ENCODE data around the gene KCNC2.

The KCNC2 gene

GRCh38 chr12:75209812-75210138 lies at the start of gene KCNC2:
Gene KCNC2 (minus strand): TSS chr12:75209839.
- H3K27ac ChIP-seq = no peak within 1 kb of the TSS
- TF ChIP-seq ZFX (IDR thresholded peaks at IDR 0.05) (no peak), CTCF (conservative IDR thresholded peaks at IDR 0.05) (no peak)

- H3K27ac ChIP-seq = no peak overlapping the region
- TF ChIP-seq CTCF (conservative IDR thresholded peaks at IDR 0.05) = no peak
- TF ChIP-seq ZFX (IDR thresholded peaks at IDR 0.05) = no peak
Measured at GRCh38 chr12:75259143-75259542, 49.5 kb upstream of the KCNC2 start.

DNA sequence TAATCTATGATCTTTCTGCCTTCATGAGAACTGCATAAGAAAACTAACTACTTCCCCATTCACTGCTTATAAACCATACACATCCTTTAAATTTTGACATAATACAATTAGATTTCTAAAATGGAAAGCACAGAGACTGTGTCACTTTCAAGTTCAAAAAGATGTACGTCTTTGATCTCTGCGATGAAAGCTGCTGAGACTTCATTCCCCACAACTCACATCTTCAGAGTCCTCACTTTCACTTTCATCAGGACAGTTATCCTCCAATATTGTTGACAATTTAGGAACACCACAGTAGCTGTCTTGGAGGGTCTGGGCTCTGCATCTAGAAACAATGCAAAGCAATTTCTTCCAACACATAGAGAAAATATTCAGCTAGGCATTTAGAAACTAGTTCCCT lies 47.9 kb upstream of the KCNC2 start:
- no peak for TF ChIP-seq CTCF (conservative IDR thresholded peaks at IDR 0.05)
- no peak for TF ChIP-seq ZFX (IDR thresholded peaks at IDR 0.05)
- H3K27ac ChIP-seq = no peak overlapping the region

GRCh38 chr12:75245108-75245507 lies 35.5 kb upstream of the KCNC2 start:
- TF ChIP-seq ZFX (IDR thresholded peaks at IDR 0.05) (no peak), CTCF (conservative IDR thresholded peaks at IDR 0.05) (no peak)
- no peak overlapping the region for H3K27ac ChIP-seq

- TF ChIP-seq ZFX (IDR thresholded peaks at IDR 0.05) (no peak), CTCF (conservative IDR thresholded peaks at IDR 0.05) (no peak)
- no peak overlapping the region for H3K27ac ChIP-seq
Measured at GRCh38 chr12:75239987-75240386, 30.3 kb upstream of the KCNC2 start.

DNA sequence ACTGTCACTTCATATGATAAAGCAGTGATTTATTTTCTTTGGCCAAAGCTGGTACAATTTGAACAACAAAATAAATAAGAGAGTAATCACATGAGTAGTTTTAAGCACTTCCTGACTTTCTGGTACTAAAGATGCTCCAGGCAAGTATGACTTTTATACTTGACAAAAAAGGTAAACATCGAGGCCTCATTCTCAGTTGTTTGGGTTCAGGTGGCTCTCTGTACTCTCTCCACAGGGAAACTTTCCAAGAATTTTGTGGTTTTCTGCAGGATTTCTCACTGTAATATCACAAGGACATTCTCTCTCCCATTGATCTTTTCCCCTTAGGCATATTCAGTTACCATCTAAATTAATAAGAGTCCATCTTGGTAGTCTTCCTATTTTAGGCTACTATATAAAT lies 26.6 kb upstream of the KCNC2 start:
- H3K27ac ChIP-seq = no peak overlapping the region
- no peak for TF ChIP-seq CTCF (conservative IDR thresholded peaks at IDR 0.05)
- no peak for TF ChIP-seq ZFX (IDR thresholded peaks at IDR 0.05)

DNA sequence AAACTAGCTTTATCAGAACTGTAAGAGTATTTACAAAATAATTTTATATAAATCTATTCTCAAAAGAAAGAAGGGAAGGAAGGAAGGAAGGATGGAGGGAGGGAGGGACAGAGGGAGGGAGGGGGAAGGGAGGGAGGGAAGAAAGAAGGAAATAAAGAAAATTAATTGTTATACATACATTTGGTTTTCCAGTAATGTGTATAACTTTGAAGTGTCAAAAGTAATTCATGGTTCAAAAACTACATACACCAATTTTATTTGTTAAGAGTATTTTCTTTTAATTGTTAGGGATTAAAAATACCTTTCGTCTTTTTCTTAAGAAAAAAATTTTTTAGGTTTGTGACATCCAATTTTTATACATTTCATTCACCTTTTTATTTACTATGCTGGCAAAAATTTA lies 17.5 kb upstream of the KCNC2 start:
- H3K27ac ChIP-seq = no peak overlapping the region
- TF ChIP-seq ZFX (IDR thresholded peaks at IDR 0.05) (no peak), CTCF (conservative IDR thresholded peaks at IDR 0.05) (no peak)
